Spleen (tissue), 7 donors: ENCODE data around the gene ADAMTS6.

Experiments
- POLR2A ChIP-seq, 3 donors: fragments of 450-650 bp; IDR thresholded peaks; one replicate each; pipeline ENCODE4 v1.5.1; 2017; ENCODE audit warnings: antibody characterized with exemption in 3 of 3, mild to moderate bottlenecking in 1 of 3
- TF ChIP-seq, protein P1 (sequence below), 11 experiments: fragments of 200-600 bp in 7 of 11; fragments of 450-650 bp in 4 of 11; sonication (generic) in 4 of 11; IDR thresholded peaks in 8 of 11; conservative IDR thresholded peaks in 3 of 11; 1 replicate in 7 of 11; 2 replicates in 4 of 11; pipeline versions ENCODE4 v1.4.0 to v1.8.0; 2016 to 2021; ENCODE audit warnings: antibody characterized with exemption in 11 of 11, inconsistent platforms in 4 of 11, mild to moderate bottlenecking in 1 of 11
- donor health status: DM: no; HTN: no; CAD: no; lungs with moderate emphysema.
- donor health status: DM: no; HTN: no; CAD: no.
- donor health status: DM: no; HTN: no; CAD: no.

- TF ChIP-seq, protein P1, sequence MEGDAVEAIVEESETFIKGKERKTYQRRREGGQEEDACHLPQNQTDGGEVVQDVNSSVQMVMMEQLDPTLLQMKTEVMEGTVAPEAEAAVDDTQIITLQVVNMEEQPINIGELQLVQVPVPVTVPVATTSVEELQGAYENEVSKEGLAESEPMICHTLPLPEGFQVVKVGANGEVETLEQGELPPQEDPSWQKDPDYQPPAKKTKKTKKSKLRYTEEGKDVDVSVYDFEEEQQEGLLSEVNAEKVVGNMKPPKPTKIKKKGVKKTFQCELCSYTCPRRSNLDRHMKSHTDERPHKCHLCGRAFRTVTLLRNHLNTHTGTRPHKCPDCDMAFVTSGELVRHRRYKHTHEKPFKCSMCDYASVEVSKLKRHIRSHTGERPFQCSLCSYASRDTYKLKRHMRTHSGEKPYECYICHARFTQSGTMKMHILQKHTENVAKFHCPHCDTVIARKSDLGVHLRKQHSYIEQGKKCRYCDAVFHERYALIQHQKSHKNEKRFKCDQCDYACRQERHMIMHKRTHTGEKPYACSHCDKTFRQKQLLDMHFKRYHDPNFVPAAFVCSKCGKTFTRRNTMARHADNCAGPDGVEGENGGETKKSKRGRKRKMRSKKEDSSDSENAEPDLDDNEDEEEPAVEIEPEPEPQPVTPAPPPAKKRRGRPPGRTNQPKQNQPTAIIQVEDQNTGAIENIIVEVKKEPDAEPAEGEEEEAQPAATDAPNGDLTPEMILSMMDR (IDR thresholded peaks at IDR 0.05 in 8 of 11, conservative IDR thresholded peaks at IDR 0.05 in 3 of 11) = no peak
- no peak for TF ChIP-seq POLR2A (IDR thresholded peaks at IDR 0.05)
These were observed 44.0 kb upstream of the ADAMTS6 start for GRCh38 chr5:65525726-65526125.
